H1 (cell line): Measurements from ENCODE around the gene LMO2. TPM values are rescaled to one million over a fixed set of nuclear protein-coding genes. Genes with fewer than 3 reads are reported as not detected.

Experiments
- CTCF ChIA-PET: fragments of 300-600 bp; sonication (Branson Sonifier 250); formaldehyde crosslinking; loops from one replicate; lab custom pipeline; 2021; ENCODE audit not compliant: partially characterized antibody; lab: Charles Lee
- POLR2A ChIA-PET: fragments of 300-600 bp; sonication (Branson Sonifier 250); formaldehyde crosslinking; loops from one replicate; lab custom pipeline; 2021; ENCODE audit warnings: inconsistent platforms; ENCODE audit not compliant: partially characterized antibody; lab: Charles Lee
- DNase-seq, 2 experiments: peaks; one replicate each; pipeline versions ENCODE4 v3.0.0 to v3.0.0-alpha.2; 2010 to 2022; ENCODE audit warnings: low spot score in 2 of 2, low read depth in 1 of 2, mixed read lengths in 1 of 2
- FAIRE-seq: peaks from 2 replicates; lab custom pipeline; 2011; peaks lifted over from hg19 to GRCh38; lab: Jason Lieb, UNC
- H2AFZ ChIP-seq: 2 replicates; pipeline ENCODE4 v1.8.1; 2012; ENCODE audit warnings: low read length, inconsistent platforms
- H2AK5ac ChIP-seq: 2 replicates; pipeline ENCODE4 v1.6.1; 2013; ENCODE audit warnings: low read depth, low read length
- H2BK120ac ChIP-seq: replicated peaks from 2 replicates; pipeline ENCODE3; 2013; ENCODE audit warnings: low read depth, low read length, inconsistent platforms
- H2BK12ac ChIP-seq: 2 replicates; pipeline ENCODE4 v1.6.1; 2013; ENCODE audit warnings: low read depth, low read length
- H2BK15ac ChIP-seq: 2 replicates; pipeline ENCODE4 v1.6.1; 2013; ENCODE audit warnings: low read length
- H2BK20ac ChIP-seq: 2 replicates; pipeline ENCODE4 v1.6.1; 2013; ENCODE audit warnings: low read length
- H2BK5ac ChIP-seq: 2 replicates; pipeline ENCODE4 v1.6.1; 2013; ENCODE audit warnings: low read depth, low read length
- H3K14ac ChIP-seq: 2 replicates; pipeline ENCODE4 v1.6.1; 2013; ENCODE audit warnings: inconsistent platforms; ENCODE audit not compliant: insufficient read length
- H3K18ac ChIP-seq: 2 replicates; pipeline ENCODE4 v1.6.1; 2013; ENCODE audit warnings: low read length; ENCODE audit errors: extremely low read depth
- H3K23ac ChIP-seq: 2 replicates; pipeline ENCODE4 v1.6.1; 2013; ENCODE audit warnings: inconsistent platforms; ENCODE audit not compliant: insufficient read length
- H3K23me2 ChIP-seq: 2 replicates; pipeline ENCODE4 v1.6.1; 2013; ENCODE audit warnings: low read depth, low read length
- H3K27ac ChIP-seq: 2 replicates; pipeline ENCODE4 v1.6.1; 2011; ENCODE audit warnings: low read depth, low read length, inconsistent platforms
- H3K27me3 ChIP-seq, 4 experiments: replicated peaks in 1 of 4; 1 replicate in 1 of 4; 2 replicates in 3 of 4; pipeline versions ENCODE4 v1.6.1 to v1.8.1; 2011 to 2013; ENCODE audit warnings: low read length in 3 of 4, mild to moderate bottlenecking in 3 of 4, inconsistent platforms in 2 of 4, mixed read lengths in 2 of 4, moderate library complexity in 1 of 4; ENCODE audit not compliant: control insufficient read depth in 3 of 4, insufficient read depth in 3 of 4; ENCODE audit errors: extremely low read depth in 1 of 4
- H3K36me3 ChIP-seq, 4 experiments: 2 replicates each; pipeline versions ENCODE4 v1.6.1 to v1.8.1; 2011 to 2013; ENCODE audit warnings: mild to moderate bottlenecking in 4 of 4, low read length in 3 of 4, moderate library complexity in 2 of 4, control low read depth in 1 of 4, inconsistent platforms in 1 of 4; ENCODE audit not compliant: insufficient read depth in 4 of 4, control insufficient read depth in 2 of 4
- H3K4ac ChIP-seq: replicated peaks from 2 replicates; pipeline ENCODE3; 2013; ENCODE audit warnings: low read length, low read depth, mixed read lengths, inconsistent platforms; ENCODE audit not compliant: insufficient read length
- H3K4me1 ChIP-seq, 4 experiments: replicated peaks in 1 of 4; 1 replicate in 1 of 4; 2 replicates in 3 of 4; pipeline versions ENCODE4 v1.6.1 to v1.8.1; 2011 to 2013; ENCODE audit warnings: low read length in 3 of 4, inconsistent platforms in 2 of 4, mixed read lengths in 1 of 4; ENCODE audit not compliant: insufficient read depth in 4 of 4, control insufficient read depth in 3 of 4
- H3K4me2 ChIP-seq, 2 experiments: 2 replicates each; pipeline versions ENCODE4 v1.6.1 to v1.8.1; 2011 to 2013; ENCODE audit warnings: low read depth in 2 of 2, low read length in 2 of 2, control low read depth in 1 of 2, inconsistent platforms in 1 of 2, mild to moderate bottlenecking in 1 of 2; ENCODE audit not compliant: insufficient read depth in 1 of 2
- H3K4me3 ChIP-seq, 4 experiments: fragments of 200-600, 300-600 bp in 1 of 4; sonication (generic), shearing (Covaris generic), sonication (Bioruptor Twin) in 1 of 4; 2 replicates each; pipeline versions ENCODE4 v1.5.1 to v1.8.1; 2011 to 2016; ENCODE audit warnings: low read length in 4 of 4, low read depth in 3 of 4, control low read depth in 2 of 4, inconsistent platforms in 2 of 4, mild to moderate bottlenecking in 2 of 4, mixed read lengths in 1 of 4, moderate library complexity in 1 of 4; ENCODE audit not compliant: insufficient read depth in 2 of 4; ENCODE audit errors: extremely low read depth in 1 of 4
- H3K56ac ChIP-seq: replicated peaks from 2 replicates; pipeline ENCODE3; 2013; ENCODE audit warnings: low read depth, mild to moderate bottlenecking, mixed read lengths, low read length, inconsistent platforms; ENCODE audit not compliant: insufficient read length
- H3K79me1 ChIP-seq: 2 replicates; pipeline ENCODE4 v1.6.1; 2013; ENCODE audit warnings: low read depth, low read length, control low read depth
- H3K79me2 ChIP-seq, 2 experiments: 2 replicates each; pipeline versions ENCODE4 v1.6.1 to v1.8.1; 2012 to 2013; ENCODE audit warnings: low read length in 2 of 2, mild to moderate bottlenecking in 2 of 2, inconsistent platforms in 1 of 2; ENCODE audit not compliant: insufficient read depth in 2 of 2, control insufficient read depth in 1 of 2
- H3K9ac ChIP-seq, 4 experiments: replicated peaks in 1 of 4; 1 replicate in 1 of 4; 2 replicates in 3 of 4; pipeline versions ENCODE4 v1.6.1 to v1.8.1; 2011 to 2013; ENCODE audit warnings: low read depth in 3 of 4, low read length in 3 of 4, control low read depth in 2 of 4, mild to moderate bottlenecking in 2 of 4, moderate library complexity in 2 of 4, inconsistent platforms in 1 of 4; ENCODE audit errors: extremely low read depth in 1 of 4
- H3K9me3 ChIP-seq, 2 experiments: 2 replicates each; pipeline versions ENCODE4 v1.6.1 to v1.8.1; 2012 to 2013; ENCODE audit warnings: mild to moderate bottlenecking in 2 of 2, moderate library complexity in 2 of 2, control low read depth in 1 of 2, inconsistent platforms in 1 of 2, low read depth in 1 of 2, low read length in 1 of 2, mixed read lengths in 1 of 2; ENCODE audit not compliant: insufficient read depth in 2 of 2
- H4K20me1 ChIP-seq, 2 experiments: replicated peaks in 1 of 2; 2 replicates each; pipeline versions ENCODE3 to v1.8.1; 2011 to 2013; ENCODE audit warnings: inconsistent platforms in 2 of 2, low read length in 2 of 2, mild to moderate bottlenecking in 1 of 2; ENCODE audit not compliant: insufficient read depth in 2 of 2, control insufficient read depth in 1 of 2
- H4K5ac ChIP-seq: 2 replicates; pipeline ENCODE4 v1.6.1; 2013; ENCODE audit warnings: low read length, low read depth, mixed read lengths, inconsistent platforms; ENCODE audit not compliant: insufficient read length
- H4K8ac ChIP-seq: 2 replicates; pipeline ENCODE4 v1.8.0; 2013; ENCODE audit warnings: mild to moderate bottlenecking, moderate library complexity, low read length, inconsistent platforms; ENCODE audit not compliant: insufficient read depth; ENCODE audit errors: extremely low read depth
- H4K91ac ChIP-seq: replicated peaks from 2 replicates; pipeline ENCODE3; 2013; ENCODE audit warnings: low read length, mixed read lengths, inconsistent platforms; ENCODE audit not compliant: insufficient read length
- CBX5 ChIP-seq: fragments of 300-800, 300-1000 bp; sonication (generic); IDR thresholded peaks from 2 replicates; pipeline ENCODE4 v1.7.1; 2016; ENCODE audit warnings: antibody characterized with exemption, low read length, low read depth
- CEBPB ChIP-seq: IDR thresholded peaks from 2 replicates; pipeline ENCODE4 v1.6.1; 2012; ENCODE audit warnings: low read depth, low read length
- CHD2 ChIP-seq: IDR thresholded peaks from 2 replicates; pipeline ENCODE4 v1.6.1; 2012; ENCODE audit warnings: low read length, improper control_type of control experiment
- CTBP2 ChIP-seq: IDR thresholded peaks from 2 replicates; pipeline ENCODE4 v1.7.0; 2011; ENCODE audit warnings: borderline replicate concordance, mild to moderate bottlenecking, moderate library complexity, mixed read lengths, low read length; ENCODE audit not compliant: insufficient read depth, insufficient read length
- FOSL1 ChIP-seq: IDR thresholded peaks from 2 replicates; pipeline ENCODE4 v1.6.1; 2011; ENCODE audit warnings: mild to moderate bottlenecking, low read depth, low read length, moderate library complexity; ENCODE audit not compliant: insufficient read depth
- GTF2F1 ChIP-seq: IDR thresholded peaks from 2 replicates; pipeline ENCODE4 v1.6.1; 2012; ENCODE audit warnings: low read depth, low read length, improper control_type of control experiment, borderline replicate concordance
- KDM5A ChIP-seq: fragments of 200-600 bp; IDR thresholded peaks from 2 replicates; pipeline ENCODE4 v1.7.1; 2012; ENCODE audit warnings: mild to moderate bottlenecking, low read length, inconsistent platforms, mixed read lengths
- MAFK ChIP-seq: IDR thresholded peaks from 2 replicates; pipeline ENCODE4 v1.6.1; 2012; ENCODE audit warnings: low read depth, mild to moderate bottlenecking, improper control_type of control experiment, low read length
- NRF1 ChIP-seq: IDR thresholded peaks from 2 replicates; pipeline ENCODE4 v1.6.1; 2011; ENCODE audit warnings: mild to moderate bottlenecking, low read depth, low read length, improper control_type of control experiment
- SP1 ChIP-seq: IDR thresholded peaks from 2 replicates; pipeline ENCODE4 v1.6.1; 2011; ENCODE audit warnings: low read depth, low read length
- TAF1 ChIP-seq: IDR thresholded peaks from 2 replicates; pipeline ENCODE4 v1.6.1; 2011; ENCODE audit warnings: mild to moderate bottlenecking, low read depth, low read length
- TBP ChIP-seq: IDR thresholded peaks from 2 replicates; pipeline ENCODE4 v1.6.1; 2011; ENCODE audit warnings: low read depth, low read length, improper control_type of control experiment
- WGBS, 2 experiments: shearing (Covaris generic) in 1 of 2; methylation state at CpG; one replicate each; pipeline versions ENCODE4 v1.1.6 to v1.1.7; 2013 to 2015; ENCODE audit warnings: low lambda C conversion rate in 2 of 2, mixed read lengths in 2 of 2, inconsistent platforms in 1 of 2, low coverage in 1 of 2, missing lambda C conversion rate in 1 of 2; ENCODE audit not compliant: insufficient replicate concordance in 2 of 2, insufficient coverage in 1 of 2, insufficient read length in 1 of 2; ENCODE audit errors: extremely low coverage in 1 of 2, missing lambda C conversion rate in 1 of 2; 5-methylcytosine and 5-hydroxymethylcytosine counted together
- polyA plus RNA-seq, 7 experiments: library from polyadenylated mRNA; depleted of rRNA in 3 of 7; stranded (reverse) in 5 of 7; unstranded in 2 of 7; fragments of >200 nt in 5 of 7; fragments of 200-250 nt in 2 of 7; gene quantifications; 1 replicate in 5 of 7; 2 replicates in 1 of 7; 4 replicates in 1 of 7; pipeline versions ENCODE4 v1.2.1 to v1.2.3, GENCODE V29; 2011 to 2013; ENCODE audit warnings: missing spikeins in 2 of 7, mixed read lengths in 2 of 7
- total RNA-seq: library from RNA; stranded (reverse); fragmentation: NEBNext Ultra II Directional; extraction: Animal tissue kit (Norgen Biotek cat#: 25700); gene quantifications from 2 replicates; pipeline ENCODE4 v1.2.1, GENCODE V29; 2021

Gene LMO2
- total and polyA plus RNA-seq, 2 of the 8 experiments (the other 6 are each of a cell fraction or from before 2014, with no cell fraction given), result 1.6 to 2.7 TPM

- no peaks in the 10 kb centered on the region for H3K9me3 ChIP-seq
- no peak overlapping the region for H2BK20ac ChIP-seq
- no peak overlapping the region for H2BK12ac ChIP-seq
- no peaks in the 10 kb centered on the region for H3K79me2 ChIP-seq
- FAIRE-seq (no peak), DNase-seq (no peak)
- H4K5ac ChIP-seq, result no peak overlapping the region
- H4K8ac ChIP-seq, result no peak overlapping the region
- POLR2A ChIA-PET, result no interaction called here
- no peak overlapping the region for H3K27ac ChIP-seq
- no peak overlapping the region for H2AFZ ChIP-seq
- H4K91ac ChIP-seq, result no peak overlapping the region
- H3K27me3 ChIP-seq, result no peaks in the 10 kb centered on the region
- no peak overlapping the region for H3K18ac ChIP-seq
- no peaks in the 10 kb centered on the region for H3K23me2 ChIP-seq
- no peak overlapping the region for H3K9ac ChIP-seq
- H2AK5ac ChIP-seq, result no peak overlapping the region
- no peak overlapping the region for H3K4ac ChIP-seq
- no peak overlapping the region for H3K4me3 ChIP-seq
- CTCF ChIA-PET, result interaction anchor here (1.7 kb wide), 1 partner anchor 43 kb away, joined by 8 read pairs; no protein-coding TSS in a partner anchor
- H3K36me3 ChIP-seq, result no peaks in the 10 kb centered on the region
- no peak overlapping the region for H2BK5ac ChIP-seq
- WGBS, 2 experiments, result 92% methylated on average over 7 of the region's 7 CpGs; no CpG with 5 or more reads in 1 of the 2 experiments
- no peak overlapping the region for H3K56ac ChIP-seq
- H2BK15ac ChIP-seq, result no peak overlapping the region
- no peak overlapping the region for H3K14ac ChIP-seq
- H2BK120ac ChIP-seq, result no peak overlapping the region
- no peaks in the 10 kb centered on the region for H4K20me1 ChIP-seq
- H3K4me2 ChIP-seq, result no peak overlapping the region
- H3K23ac ChIP-seq, result no peak overlapping the region
- H3K4me1 ChIP-seq, result 0 out of 7 replicates have a peak, but pooled peaks cover 0 to 2% (median 0%) of the 10 kb centered on the region in 4 experiments
- no peaks in the 10 kb centered on the region for H3K79me1 ChIP-seq
- no peak for TF ChIP-seq CBX5
- no peak for TF ChIP-seq FOSL1
- TF ChIP-seq KDM5A, result no peak
- TF ChIP-seq TAF1, result no peak
- no peak for TF ChIP-seq NRF1
- TF ChIP-seq TBP, result no peak
- no peak for TF ChIP-seq GTF2F1
- TF ChIP-seq MAFK, result no peak
- no peak for TF ChIP-seq SP1
- no peak for TF ChIP-seq CTBP2
- no peak for TF ChIP-seq CEBPB
- no peak for TF ChIP-seq CHD2
Measured at GRCh38 chr11:33900159-33900840, 8.4 kb upstream of the LMO2 start.
